Measurements from ENCODE around the gene C19orf81.

Gene C19orf81

GRCh38 chr19:50658441-50659317, 9.4 kb downstream of the C19orf81 start:
- no peak for DNase-seq (ENCODE audit: low read depth in 1 of 2, low spot score in 1 of 2)

GRCh38 chr19:50659318-50660087, 10.3 kb downstream of the C19orf81 start:
- DNase-seq (ENCODE audit: low read depth in 1 of 2, low spot score in 1 of 2), result no peak

GRCh38 chr19:50660088-50660366, 10.8 kb downstream of the C19orf81 start:
- DNase-seq (ENCODE audit: low read depth in 1 of 2, low spot score in 1 of 2), result no peak

- no peak for DNase-seq (ENCODE audit: low read depth in 1 of 2, low spot score in 1 of 2)
These were observed 11.8 kb downstream of the C19orf81 start for GRCh38 chr19:50661023-50661422.

GRCh38 chr19:50661766-50662650, 12.8 kb downstream of the C19orf81 start:
- DNase-seq (ENCODE audit: low read depth in 1 of 2, low spot score in 1 of 2), result no peak

- no peak for DNase-seq (ENCODE audit: low read depth in 1 of 2, low spot score in 1 of 2)
These were observed 13.6 kb downstream of the C19orf81 start for GRCh38 chr19:50662651-50663481.

- DNase-seq (ENCODE audit: low read depth in 1 of 2, low spot score in 1 of 2), result no peak
These were observed 14.2 kb downstream of the C19orf81 start for GRCh38 chr19:50663482-50663790.

- DNase-seq (ENCODE audit: low read depth in 1 of 2, low spot score in 1 of 2), result no peak
These were observed 15.0 kb downstream of the C19orf81 start for GRCh38 chr19:50664204-50664603.

- DNase-seq (ENCODE audit: low read depth in 1 of 2, low spot score in 1 of 2), result no peak
These were observed 17.3 kb downstream of the C19orf81 start for GRCh38 chr19:50666346-50667176.

- no peak for DNase-seq (ENCODE audit: low read depth in 1 of 2, low spot score in 1 of 2)
These were observed 18.0 kb downstream of the C19orf81 start for GRCh38 chr19:50667177-50667758.

- DNase-seq (ENCODE audit: low read depth in 1 of 2, low spot score in 1 of 2), result no peak
These were observed 18.6 kb downstream of the C19orf81 start for GRCh38 chr19:50667759-50668231.

GRCh38 chr19:50668416-50668815, 19.2 kb downstream of the C19orf81 start:
- DNase-seq (ENCODE audit: low read depth in 1 of 2, low spot score in 1 of 2), result no peak

GRCh38 chr19:50668879-50669278, 19.6 kb downstream of the C19orf81 start:
- DNase-seq (ENCODE audit: low read depth in 1 of 2, low spot score in 1 of 2), result no peak

GRCh38 chr19:50669302-50670101, 20.3 kb downstream of the C19orf81 start:
- no peak for DNase-seq (ENCODE audit: low read depth in 1 of 2, low spot score in 1 of 2)

- no peak for DNase-seq (ENCODE audit: low read depth in 1 of 2, low spot score in 1 of 2)
These were observed 20.8 kb downstream of the C19orf81 start for GRCh38 chr19:50670102-50670380.

- DNase-seq (ENCODE audit: low read depth in 1 of 2, low spot score in 1 of 2), result no peak
These were observed 23.9 kb downstream of the C19orf81 start for GRCh38 chr19:50673118-50673517.

GRCh38 chr19:50676625-50677197, 27.5 kb downstream of the C19orf81 start:
- DNase-seq (ENCODE audit: low read depth in 1 of 2, low spot score in 1 of 2), result no peak

GRCh38 chr19:50677636-50678035, 28.4 kb downstream of the C19orf81 start:
- DNase-seq (ENCODE audit: low read depth in 1 of 2, low spot score in 1 of 2), result no peak
